Tibial artery (tissue), 4 donors: ENCODE measurements around the gene SMCO2.

ENCODE experiments used
- DNase-seq, 2 donors: peaks; one replicate each; pipeline ENCODE4 v3.0.0-alpha.2; 2019
- H3K27ac ChIP-seq, 2 donors: fragments of 200-600 bp; sonication (generic) in 1 of 2; 1 replicate in 1 of 2; 2 replicates in 1 of 2; pipeline ENCODE4 v1.5.1; 2018 to 2019; ENCODE audit warnings: mild to moderate bottlenecking in 1 of 2
- H3K27me3 ChIP-seq, 2 donors: fragments of 200-600 bp; sonication (generic) in 1 of 2; one replicate each; pipeline versions ENCODE4 v1.5.1 to v1.6.0; 2016 to 2019
- H3K36me3 ChIP-seq, 3 donors: fragments of 200-600 bp; sonication (generic) in 2 of 3; one replicate each; pipeline ENCODE4 v1.5.1; 2016 to 2019; ENCODE audit warnings: mild to moderate bottlenecking in 2 of 3
- H3K4me1 ChIP-seq, 4 donors: fragments of 200-600 bp; sonication (generic) in 2 of 4; 1 replicate in 3 of 4; 2 replicates in 1 of 4; pipeline ENCODE4 v1.5.1; 2016 to 2019
- H3K4me3 ChIP-seq, 2 donors: fragments of 200-600 bp; sonication (generic) in 1 of 2; 1 replicate in 1 of 2; 2 replicates in 1 of 2; pipeline ENCODE4 v1.5.1; 2018 to 2019; ENCODE audit warnings: mild to moderate bottlenecking in 2 of 2
- H3K9me3 ChIP-seq, 3 donors: fragments of 200-600 bp; sonication (generic) in 1 of 3; one replicate each; pipeline ENCODE4 v1.5.1; 2016 to 2019
- CTCF ChIP-seq, 2 experiments: fragments of 200-600 bp in 1 of 2; fragments of 450-650 bp in 1 of 2; IDR thresholded peaks; one replicate each; pipeline ENCODE4 v1.5.1; 2017 to 2019; ENCODE audit warnings: antibody characterized with exemption in 2 of 2, mild to moderate bottlenecking in 1 of 2, moderate library complexity in 1 of 2
- intact Hi-C: fragments of 100-400 bp; cut with DNase I; formaldehyde crosslinking; loops from one replicate; pipeline ENCODE4 v1.15.0; 2023; ENCODE audit warnings: low total_unique reads

The SMCO2 gene

GRCh38 chr12:27424631-27425230 is 21.8 kb upstream of the SMCO2 start:
- no peaks in the 10 kb centered on the region for H3K36me3 ChIP-seq
- no peaks in the 10 kb centered on the region for H3K27me3 ChIP-seq
- H3K4me1 ChIP-seq: peaks cover 0 to 2% (median 0%) of the 10 kb centered on the region in 4 donors
- H3K4me3 ChIP-seq: no peak overlapping the region
- DNase-seq: no peak
- H3K9me3 ChIP-seq: no peaks in the 10 kb centered on the region
- intact Hi-C loops: loop anchor here (5.0 kb wide), 1 partner anchor 228 kb away; no protein-coding TSS in a partner anchor
- peak; percentile 48 to 68 for TF ChIP-seq CTCF (IDR thresholded peaks at IDR 0.05)
- no peak overlapping the region for H3K27ac ChIP-seq

DNA sequence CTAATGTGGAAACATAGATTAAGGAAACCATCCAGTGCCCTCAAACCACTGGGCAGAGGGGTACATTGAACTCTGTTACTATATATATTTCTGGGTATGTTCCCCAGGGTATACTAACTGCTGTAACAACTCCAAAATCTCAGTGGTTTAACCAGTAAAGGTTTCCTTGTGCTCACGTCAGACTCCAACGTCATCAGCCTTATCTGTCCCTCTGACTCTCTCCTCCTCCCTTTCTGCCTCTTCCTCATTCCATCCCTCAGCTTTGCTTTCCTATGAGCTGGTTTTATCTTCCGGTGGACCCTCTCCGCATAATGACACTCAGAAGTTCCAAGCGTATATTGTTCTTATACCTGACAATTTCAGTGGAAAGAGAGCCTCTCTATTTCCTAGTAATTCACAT is 21.2 kb upstream of the SMCO2 start:
- Histone ChIP-seq H3K27me3 (no peaks in the 10 kb centered on the region), H3K4me1 (peaks cover 0 to 2% (median 0%) of the 10 kb centered on the region in 4 donors), H3K4me3 (no peak overlapping the region), H3K36me3 (no peaks in the 10 kb centered on the region), H3K27ac (no peak overlapping the region), H3K9me3 (no peaks in the 10 kb centered on the region)
- no peak for DNase-seq
- intact Hi-C loops: loop anchor here (5.0 kb wide), 1 partner anchor 227 kb away; no protein-coding TSS in a partner anchor
- TF ChIP-seq CTCF (IDR thresholded peaks at IDR 0.05): no peak

DNA sequence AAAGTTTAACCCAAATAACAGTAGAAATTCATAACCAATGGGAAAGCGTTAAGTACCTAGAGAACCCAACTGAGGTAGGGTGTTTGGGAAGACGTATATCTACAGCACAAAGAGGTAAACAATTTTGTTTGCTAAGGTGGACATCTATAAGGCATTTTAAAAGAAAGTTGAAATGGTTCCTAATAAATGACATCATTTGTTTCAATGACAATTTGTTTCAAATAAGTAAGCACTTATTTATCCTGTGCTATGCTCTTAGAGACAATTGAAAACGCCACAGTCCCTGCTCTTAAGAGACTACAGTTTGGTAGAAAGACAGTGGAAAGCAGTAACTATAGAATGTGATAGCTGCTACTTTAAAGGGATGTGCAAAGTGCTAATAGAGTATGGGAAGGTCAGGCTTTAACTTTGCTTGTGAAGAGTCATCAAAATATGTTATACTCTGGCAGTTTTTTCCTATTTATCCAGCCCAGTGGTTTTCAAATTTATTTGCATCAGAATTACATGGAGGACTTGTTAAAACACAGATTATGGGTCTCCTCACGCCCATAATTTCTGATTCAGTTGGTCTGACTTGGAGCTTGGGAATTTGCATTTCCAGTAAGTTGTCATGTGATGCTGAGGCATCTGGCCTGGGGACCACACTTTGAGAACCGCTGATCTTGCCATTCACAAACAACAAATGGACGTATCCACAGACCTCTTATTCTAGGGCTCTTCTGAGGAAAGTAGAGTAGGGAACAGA is 19.6 kb upstream of the SMCO2 start:
- Histone ChIP-seq H3K27me3 (no peaks in the 10 kb centered on the region), H3K4me1 (peaks cover 0 to 2% (median 0%) of the 10 kb centered on the region in 4 donors), H3K27ac (no peak overlapping the region), H3K4me3 (no peak overlapping the region), H3K36me3 (no peaks in the 10 kb centered on the region), H3K9me3 (no peaks in the 10 kb centered on the region)
- TF ChIP-seq CTCF (IDR thresholded peaks at IDR 0.05): no peak
- intact Hi-C loops: loop anchor here (5.0 kb wide), 1 partner anchor 225 kb away; no protein-coding TSS in a partner anchor
- DNase-seq: no peak

DNA sequence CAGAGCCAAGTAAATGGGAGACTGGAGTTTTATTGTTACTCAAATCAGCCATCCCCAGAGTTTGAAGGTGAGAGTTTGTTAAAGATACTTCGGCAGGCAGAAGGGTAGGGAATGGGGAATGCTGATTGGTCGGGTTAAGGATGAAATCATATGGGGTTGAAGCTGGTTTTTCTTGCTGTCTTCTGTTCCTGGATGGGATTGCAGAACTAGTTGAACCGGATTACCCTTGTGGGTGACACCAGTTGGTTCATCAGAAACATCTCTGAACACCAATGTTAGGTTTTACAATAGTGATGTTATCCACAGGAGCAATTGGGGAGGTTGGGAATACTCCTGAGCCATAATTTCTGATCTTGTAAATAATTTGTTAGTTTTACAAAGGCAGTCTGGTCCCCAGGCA is 18.7 kb upstream of the SMCO2 start:
- Histone ChIP-seq H3K4me1 (peaks cover 0 to 2% (median under 1%) of the 10 kb centered on the region in 4 donors), H3K36me3 (no peaks in the 10 kb centered on the region), H3K4me3 (no peak overlapping the region), H3K9me3 (no peaks in the 10 kb centered on the region), H3K27ac (no peak overlapping the region), H3K27me3 (no peaks in the 10 kb centered on the region)
- intact Hi-C loops: loop anchor here (5.0 kb wide), 1 partner anchor 224 kb away; no protein-coding TSS in a partner anchor
- no peak for DNase-seq
- no peak for TF ChIP-seq CTCF (IDR thresholded peaks at IDR 0.05)

- Histone ChIP-seq H3K9me3 (no peaks in the 10 kb centered on the region), H3K36me3 (no peaks in the 10 kb centered on the region), H3K27me3 (no peaks in the 10 kb centered on the region), H3K4me3 (no peak overlapping the region), H3K27ac (no peak overlapping the region), H3K4me1 (peaks cover 0 to 7% (median 1%) of the 10 kb centered on the region in 4 donors)
- DNase-seq: no peak
- TF ChIP-seq CTCF (IDR thresholded peaks at IDR 0.05): no peak
- intact Hi-C loops: loop anchor here (5.0 kb wide), 1 partner anchor 224 kb away; no protein-coding TSS in a partner anchor
Measured at GRCh38 chr12:27428466-27428865, 18.1 kb upstream of the SMCO2 start.
